Measurements from ENCODE around the gene PTH2.
A peak's percentile ranks its signal among the peaks of the same experiment; 100 is the strongest.

The PTH2 gene

DNA sequence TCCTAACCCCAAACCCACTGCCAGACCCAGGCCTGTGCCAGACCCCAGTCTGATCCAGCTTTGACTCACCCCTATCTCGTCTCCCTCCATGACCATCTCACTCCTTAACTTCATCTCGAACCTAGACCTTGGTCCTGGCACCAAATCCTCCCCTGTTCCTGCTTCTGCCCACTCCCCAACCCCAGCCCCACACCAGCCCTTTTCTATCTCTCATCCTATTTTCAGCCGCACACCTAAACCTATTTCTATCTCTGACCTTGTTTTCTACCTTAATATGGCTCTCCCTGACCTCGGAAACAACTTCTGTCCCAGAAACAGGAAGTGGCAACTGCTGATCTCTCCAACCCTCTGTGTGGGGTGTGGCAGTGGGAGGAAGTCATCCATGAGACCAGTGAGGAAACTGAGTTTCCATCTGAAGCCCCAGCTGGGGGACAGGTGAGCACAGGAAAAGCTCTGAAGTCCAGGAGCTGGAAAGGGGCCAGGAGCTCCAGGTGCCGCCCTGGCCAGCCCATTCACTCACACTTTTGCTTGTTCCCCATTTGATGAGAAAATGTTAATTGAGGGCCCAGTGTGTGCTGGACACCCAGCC, 13.7 kb downstream of the PTH2 start:
- no peak for DNase-seq (ENCODE audit: low read depth)

DNA sequence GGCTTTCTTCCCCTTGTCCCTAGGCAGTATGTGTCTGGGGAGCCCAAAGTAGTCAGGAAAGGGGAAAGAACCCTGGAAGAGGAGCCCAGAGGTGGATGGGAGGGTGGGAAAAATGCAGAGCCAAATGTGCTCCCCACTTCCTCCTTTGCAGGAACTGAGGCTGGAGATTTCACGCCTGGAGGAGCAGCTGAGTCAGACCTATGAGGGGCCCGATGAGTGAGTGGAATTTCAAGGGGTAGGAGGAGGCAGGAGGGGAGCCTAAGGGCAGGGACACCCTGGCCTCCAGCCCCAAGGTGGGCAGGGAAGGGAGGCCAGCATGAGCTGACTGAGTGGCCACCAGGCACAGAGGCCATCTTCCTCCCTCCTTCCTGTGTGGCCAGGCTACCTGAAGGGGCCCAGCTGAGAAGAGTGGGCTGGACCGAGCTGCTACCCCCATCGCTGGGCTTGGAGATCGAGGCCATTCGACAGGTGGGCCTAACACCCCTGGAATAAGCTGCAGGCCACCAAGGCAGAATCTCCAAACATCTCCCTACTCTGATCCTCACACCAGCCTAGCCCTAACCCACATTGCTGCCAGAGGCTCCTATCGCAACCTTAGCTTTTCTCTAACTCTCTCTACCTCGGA, 14.3 kb downstream of the PTH2 start:
- no peak for DNase-seq (ENCODE audit: low read depth)

DNA sequence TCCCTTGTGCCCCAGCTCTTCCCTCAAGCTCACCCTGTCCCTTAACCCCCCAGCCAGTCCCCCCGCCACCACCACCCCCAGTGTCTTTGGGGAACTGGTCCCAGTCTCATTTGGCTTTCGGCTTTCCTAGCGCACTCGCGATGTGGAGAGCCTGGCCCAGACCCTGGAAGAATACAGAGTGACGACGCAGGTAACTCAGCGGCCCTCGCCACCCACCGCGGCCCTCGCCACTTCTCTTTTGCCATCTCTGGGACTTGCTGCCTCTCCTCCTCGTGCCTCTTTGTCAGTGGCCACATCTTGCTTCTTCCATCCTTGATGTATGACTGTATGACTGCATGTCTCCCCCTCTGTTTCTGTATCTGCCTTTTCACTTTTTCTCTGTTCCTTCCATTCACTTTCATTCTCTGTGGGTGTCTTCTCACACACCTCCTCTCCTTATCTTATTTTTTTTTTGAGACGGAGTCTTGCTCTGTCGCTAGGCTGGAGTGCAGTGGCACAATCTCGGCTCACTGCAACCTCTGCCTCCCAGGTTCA, 15.7 kb downstream of the PTH2 start:
- DNase-seq (ENCODE audit: low read depth) = no peak

DNA sequence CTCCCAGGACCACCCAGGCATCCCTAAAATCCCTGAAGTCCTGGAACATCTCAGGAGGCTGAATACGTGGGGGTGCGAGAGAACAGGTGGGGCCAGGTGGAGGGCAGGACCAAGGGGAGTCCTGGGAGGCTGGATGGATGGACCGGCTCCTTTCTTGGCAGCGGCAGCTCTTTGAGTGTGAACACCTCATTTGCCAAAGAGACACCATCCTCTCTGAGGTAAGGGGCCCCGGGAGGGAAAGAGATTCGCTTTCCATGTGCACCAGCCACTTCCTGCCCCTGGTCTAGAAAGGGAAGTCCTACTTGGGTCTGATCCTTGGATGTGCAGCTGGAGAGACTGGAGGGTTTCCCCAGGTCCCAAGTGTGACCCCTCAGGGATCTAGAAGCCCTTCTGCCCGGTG, 16.2 kb downstream of the PTH2 start:
- DNase-seq (ENCODE audit: low read depth) = no peak

DNA sequence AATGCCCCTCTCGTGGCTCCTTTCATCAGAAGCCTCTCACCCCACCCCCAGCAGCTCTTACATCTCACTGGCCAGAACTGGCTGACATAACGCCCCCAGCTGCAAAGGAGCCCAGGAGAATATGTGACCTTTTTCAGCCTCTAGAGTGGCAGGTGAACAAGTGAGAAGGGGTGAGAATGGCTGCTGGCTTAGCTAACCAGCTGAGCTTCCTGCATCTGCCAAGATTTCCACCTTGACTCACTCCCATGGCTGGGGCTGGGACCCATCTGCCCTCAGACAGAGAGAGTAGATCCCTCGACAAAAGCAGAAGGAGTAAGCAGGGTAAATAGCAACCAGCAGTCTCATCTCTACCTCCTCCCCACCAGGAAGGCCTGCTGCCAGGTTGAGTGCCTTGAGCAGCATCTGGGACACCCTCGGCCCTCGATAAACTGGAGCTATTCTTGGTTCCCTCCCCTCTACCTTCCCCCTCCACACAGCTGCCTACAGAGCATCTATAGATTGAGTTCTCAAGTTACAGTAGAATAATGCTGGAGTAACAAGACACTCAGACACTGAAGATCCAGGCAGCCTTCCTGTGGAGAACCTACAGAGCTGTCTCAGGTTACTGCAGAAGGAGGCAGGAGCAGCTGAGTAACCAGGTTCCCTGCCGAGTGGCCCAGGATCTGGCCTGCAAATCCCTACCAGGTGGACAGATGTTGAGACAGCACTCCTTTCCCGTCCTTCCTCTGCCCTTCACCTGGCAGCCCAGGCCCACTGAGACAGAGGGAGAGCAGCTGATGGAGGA, 19.6 kb downstream of the PTH2 start:
- DNase-seq (ENCODE audit: low read depth) = no peak

DNA sequence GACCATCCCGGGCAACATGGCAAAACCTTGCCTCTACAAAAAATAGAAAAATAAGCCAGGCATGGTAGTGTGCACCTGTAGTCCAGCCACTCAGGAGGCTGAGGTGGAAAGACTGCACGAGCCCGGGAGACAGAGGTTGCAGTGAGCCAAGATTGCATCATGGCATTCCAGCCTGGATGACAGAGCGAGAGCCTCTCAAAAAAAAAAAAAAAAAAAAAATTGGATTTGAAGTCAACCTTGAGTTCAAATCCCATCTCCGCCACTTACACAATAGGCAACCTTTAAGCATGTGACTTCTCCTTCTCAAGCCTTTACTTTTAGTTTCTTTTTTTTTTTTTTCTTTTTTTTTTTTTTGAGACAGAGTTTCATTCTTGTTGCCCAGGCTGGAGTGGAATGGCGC, 23.2 kb downstream of the PTH2 start:
- no peak for DNase-seq (ENCODE audit: low read depth)

DNA sequence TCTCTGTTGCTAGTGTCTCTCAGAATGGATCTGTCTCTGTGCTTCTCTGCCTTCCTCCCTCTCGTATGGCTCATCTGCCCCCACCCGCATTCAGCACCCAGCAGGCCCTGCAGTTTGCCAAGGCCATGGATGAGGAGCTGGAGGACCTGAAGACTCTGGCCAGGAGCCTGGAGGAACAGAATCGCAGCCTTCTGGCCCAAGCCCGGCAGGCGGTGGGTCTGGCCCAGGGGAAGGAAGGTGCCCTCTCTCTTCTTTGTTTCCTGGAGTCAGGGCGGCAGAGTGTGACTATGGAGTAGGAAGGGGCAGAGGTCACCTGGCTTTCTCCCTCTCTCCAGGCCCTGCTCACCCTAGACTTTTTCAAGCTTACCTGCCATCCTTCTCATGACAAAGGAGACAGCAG, 24.3 kb downstream of the PTH2 start:
- DNase-seq (ENCODE audit: low read depth) = no peak

DNA sequence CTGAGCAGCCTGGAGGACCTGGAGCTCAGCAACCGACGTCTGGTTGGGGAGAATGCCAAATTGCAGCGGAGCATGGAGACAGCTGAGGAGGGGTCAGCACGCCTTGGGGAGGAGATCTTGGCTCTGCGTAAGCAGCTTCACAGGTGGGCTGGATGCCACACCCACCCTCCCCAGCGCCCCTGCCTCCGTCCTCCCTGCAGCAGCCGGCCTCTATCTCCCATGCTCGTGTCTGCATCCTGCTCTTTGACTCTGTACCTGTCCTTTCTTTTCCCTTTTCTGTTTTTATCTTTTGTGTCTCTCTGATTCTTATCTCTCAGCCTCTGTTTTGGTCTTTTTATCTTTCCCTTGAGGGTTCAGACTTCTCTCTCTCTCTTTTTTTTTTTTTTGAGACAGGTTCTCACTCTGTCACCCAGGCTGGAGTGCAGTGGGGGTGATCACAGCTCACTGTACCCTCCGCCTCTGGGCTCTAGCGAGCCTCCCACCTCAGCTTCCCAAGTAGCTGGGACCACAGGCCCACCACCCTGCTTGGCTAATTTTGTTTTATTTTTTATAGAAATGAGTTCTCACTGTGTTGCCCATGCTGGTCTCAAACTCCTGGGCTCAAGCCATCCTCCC, 25.1 kb downstream of the PTH2 start:
- DNase-seq (ENCODE audit: low read depth) = no peak

DNA sequence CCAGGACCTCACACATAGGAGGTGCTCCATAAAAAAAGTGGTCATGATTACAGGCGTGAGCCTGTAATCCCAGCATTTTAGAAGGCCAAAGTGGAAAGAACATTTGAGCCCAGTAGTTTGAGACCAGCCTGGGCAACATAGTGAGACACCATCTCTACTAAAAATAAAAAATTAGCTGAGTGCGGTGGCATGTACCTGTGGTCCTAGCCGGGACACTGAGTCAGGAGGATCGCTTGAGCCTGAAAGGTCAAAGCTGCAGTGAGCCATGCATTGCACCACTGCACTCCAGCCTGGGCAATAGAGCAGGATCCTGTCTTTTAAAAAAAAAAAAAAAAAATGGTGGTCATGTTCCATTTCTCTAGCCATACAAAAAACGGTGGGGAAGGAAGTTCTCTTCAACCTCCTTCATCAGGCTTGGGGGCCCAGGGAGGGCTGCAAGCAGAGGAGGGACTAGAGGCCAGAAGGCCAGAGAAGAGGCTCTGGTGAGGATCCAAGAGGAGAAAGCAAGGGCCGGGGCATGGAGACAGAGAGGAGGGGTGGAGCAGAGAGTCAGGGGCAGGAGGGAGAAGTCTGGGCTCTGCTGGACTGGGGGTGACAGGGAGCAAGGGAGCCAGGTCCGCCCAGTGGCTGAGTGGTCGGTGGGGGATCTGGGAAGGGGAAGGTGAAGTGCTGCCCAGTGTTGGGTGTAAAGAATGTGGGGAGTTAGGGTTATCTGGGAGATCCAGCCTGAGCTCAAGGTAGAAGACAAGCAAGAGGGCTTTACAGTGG, 26.3 kb downstream of the PTH2 start:
- DNase-seq (ENCODE audit: low read depth) = no peak

DNA sequence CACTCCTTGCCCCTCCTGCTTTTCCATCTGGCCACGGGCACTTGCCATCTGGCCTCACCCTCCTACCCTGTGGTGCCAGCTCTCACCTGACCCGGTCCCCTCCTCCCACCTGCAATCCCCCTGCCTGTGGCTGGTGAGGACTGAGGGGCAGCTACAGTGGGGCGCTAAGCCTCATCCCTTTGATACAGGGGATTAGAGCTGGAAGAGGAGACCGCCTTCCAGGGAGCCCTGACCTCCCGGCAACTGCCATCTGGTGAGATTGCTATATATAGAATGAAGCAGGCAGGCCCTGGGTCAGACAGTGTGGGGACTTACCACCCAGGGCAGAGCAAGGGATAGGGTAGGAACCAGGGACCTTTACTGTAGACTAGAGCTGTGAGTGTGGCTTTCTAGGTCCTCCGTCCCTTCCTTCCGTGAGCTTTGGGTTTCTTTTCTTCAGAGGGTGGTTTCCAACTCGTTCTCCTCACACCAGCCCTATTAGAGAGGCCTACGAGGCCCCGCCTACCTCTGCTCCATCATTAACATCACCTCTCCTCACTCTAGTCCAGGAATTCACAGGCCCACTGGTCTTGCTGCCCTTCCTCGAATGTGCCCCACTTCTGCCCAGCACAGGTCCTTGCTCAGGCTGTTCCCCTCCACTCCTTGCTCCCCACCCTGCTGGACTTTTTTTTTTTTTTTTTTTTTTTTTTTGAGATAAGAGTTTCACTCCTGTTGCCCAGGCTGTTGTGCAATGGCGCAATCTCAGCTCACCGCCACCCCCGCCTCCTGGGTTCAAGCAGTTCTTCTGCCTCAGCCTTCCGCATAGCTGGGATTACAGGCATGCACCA, 27.4 kb downstream of the PTH2 start:
- DNase-seq (ENCODE audit: low read depth) = no peak

DNA sequence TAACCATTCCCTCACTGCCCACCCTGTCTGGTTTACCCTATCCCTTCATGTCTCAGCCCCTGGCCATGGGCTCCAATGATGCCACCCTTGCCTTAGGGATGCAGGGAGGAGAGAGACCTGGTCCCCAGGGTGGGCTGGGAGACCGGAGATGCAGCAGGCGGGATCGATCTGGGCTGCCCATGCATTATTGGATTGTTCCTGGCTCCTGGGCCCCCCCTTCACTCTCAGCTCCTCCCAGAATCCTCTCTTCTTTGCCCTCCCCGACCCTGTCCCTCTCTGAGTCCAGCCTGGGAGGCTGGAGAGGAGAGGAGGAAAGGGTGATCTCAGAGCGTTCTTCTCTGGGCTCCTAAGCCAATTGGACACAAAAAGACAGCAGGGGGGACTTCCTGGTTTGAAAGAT, 29.4 kb downstream of the PTH2 start:
- DNase-seq (ENCODE audit: low read depth) = no peak

DNA sequence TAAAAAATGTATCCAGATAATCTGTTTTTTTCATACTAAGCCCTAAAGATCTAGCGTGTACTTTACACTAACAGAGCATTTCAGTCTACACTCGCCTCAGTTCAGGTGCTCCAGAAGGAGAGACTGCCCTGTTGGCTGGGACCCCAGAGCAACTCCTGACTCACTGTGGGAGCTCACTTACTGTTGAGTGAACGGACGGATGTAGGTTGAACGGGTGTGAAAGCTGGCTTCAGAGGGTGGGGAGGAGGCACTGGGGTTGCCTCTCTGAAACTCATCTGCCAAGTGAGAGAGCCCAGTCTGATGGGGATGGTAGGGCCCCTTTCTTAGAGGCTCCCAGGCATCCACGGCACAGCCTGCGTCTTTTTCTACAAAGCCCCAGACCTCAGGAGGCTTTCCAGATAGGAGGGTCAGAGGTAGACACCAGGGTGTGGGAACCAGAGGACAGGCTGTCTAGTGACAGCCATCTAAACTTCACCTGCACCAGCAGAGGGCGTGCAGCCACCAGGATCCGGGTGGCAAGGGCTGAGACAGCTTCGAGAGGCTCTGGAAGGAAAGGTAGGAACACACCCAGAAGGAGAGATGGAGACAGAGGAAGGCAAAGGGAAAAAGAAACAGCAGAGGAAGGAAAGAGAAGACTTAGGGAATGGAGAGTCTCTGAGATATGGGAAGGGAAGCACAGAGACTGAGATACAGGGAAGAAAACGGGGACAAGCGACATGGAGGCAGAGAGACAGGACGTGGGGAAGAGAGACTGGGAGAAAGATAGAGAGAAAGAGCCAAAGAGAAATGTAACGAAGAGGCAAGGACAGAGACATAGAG, 31.5 kb downstream of the PTH2 start:
- peak; percentile 67 for DNase-seq (ENCODE audit: low read depth)

DNA sequence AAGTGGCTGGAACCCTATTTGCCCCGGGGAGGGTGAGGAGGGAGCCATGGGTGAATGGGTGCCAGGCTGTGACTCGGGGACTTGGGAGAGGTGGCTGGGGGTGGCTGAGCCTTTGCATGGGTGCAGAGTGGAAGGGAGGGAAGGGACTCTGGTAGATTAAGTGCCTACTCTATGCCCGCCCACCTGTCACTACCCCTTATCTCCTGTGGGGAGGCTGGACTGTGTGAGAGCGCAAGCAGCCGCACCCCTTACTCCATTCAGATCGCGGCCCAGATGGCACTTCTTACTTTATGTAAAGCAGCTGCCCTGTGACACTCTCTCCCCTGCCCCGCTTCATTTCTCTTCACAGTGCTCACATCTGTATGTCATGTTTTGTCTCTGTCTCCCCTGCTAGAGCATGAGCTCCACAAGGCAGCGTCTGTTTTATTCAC, 32.3 kb downstream of the PTH2 start:
- no peak for DNase-seq (ENCODE audit: low read depth)

DNA sequence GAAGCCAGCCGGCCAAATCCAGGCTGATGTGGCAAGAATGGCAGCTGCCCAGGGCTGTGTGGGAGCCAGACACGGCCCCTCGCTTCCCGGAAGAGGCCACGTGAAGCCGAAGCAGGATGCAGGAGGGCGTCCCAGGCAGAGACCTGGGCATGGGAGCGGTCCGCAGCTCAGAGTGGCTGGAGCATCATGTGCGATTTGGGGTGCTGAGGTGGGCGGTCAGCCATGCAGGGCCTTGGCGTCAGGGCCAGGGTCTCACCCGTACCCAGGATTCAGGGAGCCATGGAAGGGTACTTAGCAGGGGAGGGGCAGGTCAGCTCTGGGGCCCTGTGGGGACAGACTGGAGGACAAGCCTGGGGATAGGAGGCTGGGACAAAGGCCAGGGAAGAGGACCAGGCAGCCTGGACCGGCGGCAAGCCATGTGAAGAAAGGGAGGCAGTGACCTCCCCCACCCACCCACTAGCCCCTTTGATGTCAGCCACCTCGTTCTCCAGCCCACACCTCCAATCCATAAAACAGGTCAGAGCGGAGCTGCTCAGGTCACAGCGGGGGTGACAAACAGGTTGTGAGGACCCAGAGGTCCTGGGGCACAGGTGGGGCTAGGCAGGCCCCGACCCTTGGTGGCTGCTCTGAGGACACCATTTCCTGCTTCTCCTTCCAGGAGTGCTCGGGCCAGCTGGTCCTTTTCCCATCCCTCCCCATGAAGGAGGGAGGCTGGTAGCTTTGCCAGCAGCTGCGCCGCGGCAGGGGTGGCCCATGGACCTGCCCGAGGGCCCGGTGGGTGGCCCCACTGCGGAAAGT, 32.9 kb downstream of the PTH2 start:
- DNase-seq (ENCODE audit: low read depth) = no peak

DNA sequence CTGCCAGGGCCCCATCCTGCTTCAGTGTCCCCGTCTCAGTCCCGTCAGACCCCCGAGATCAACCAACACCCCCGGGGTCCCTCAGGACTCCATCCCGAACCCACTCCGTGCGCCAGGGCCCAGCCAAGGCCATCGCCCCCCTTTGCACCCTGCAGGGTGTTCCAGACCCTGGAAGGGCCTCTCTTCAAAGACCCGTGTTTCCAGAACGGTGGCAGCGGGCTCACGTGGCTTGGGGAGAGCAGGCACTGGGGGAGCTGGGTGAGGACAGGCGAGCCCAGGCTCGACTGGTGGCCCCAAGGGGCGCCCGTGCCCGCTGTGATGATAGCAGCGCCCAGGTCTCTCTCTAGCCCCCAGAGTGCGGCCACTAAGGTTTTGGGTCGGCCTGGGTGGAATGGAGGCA, 33.8 kb downstream of the PTH2 start:
- DNase-seq (ENCODE audit: low read depth) = no peak

DNA sequence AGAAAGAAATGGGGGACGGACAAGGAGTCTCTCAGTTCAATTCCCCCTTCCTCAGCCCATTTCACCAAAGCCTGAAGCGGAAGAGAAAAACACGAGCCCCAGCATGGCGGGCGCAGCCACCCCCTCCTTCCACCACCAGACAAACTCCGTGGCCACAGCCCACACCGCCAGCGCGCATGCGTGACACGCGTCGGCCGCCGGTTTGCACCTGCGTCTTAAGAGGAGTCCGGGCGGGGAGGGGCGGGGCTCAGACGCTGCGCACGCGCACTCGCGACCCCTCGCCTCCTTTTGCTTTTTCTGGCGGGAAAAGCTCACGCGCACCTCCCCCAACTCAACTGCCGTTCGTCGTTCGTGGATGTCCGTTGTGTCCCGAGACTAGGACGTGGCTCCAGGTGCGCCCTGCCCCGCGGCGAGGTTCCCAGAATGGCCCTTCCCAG, 35.3 kb downstream of the PTH2 start, which contains the start of gene KASH5:
Gene KASH5 (plus strand): TSS at position 314 of the 437 bp plus-strand sequence. CDS start 2,635 bp downstream, outside the sequence.
- DNase-seq (ENCODE audit: low read depth) = peak; percentile 88

DNA sequence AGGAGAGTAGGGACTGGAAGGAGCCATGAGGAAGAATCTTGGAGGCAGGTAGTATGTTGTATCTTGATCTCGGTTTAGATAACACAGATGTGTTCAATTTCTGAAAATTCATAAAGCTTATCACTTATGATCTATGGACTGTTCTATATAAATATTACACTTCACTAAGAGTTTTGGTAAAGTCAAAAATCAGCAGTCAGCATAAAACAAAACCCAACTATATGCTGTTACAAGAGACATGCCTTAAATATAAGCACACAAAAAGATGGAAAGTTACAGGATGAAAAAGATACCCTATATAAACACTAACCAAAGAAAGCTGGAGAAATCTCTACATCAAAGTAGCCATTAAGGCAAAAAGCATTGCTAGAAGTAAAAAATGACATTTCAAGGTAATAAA, 39.6 kb downstream of the PTH2 start:
- no peak for DNase-seq (ENCODE audit: low read depth)

DNA sequence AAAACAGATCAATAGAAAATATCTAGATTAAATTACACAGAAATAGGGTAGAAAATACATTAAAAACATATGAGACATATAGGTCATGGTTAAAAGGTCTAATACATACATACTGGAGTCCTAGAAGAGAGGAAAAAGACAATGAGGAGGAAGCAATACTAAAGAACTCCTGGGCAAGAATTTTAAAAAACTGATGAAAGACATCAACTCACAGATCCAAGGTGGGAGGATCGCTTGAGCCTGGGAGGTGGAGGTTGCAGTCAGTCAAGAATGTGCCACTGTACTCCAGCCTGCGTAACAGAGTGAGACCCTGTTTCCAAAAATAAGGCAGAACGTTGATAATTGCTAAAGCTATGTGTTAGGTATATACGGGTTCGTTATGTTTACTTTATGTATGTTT, 40.6 kb downstream of the PTH2 start:
- DNase-seq (ENCODE audit: low read depth) = no peak

DNA sequence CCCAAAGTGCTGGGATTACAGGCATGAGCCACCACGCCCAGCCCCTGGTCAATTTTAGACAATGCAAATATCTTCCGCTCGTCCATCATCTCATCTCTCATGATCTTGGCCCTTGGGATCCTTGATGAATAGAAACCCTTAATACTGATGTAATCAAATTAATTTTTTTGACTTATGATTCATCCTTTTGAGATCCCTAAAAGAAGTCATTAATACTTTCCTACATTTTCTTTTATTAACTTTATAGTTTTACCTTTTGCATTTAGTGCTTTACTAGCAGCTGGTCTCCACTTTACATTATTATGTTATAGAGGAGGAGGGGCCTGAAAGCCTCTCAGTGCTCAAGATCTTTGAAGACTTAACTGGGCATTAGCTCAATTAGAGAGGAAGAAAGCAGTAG, 42.9 kb downstream of the PTH2 start:
- no peak for DNase-seq (ENCODE audit: low read depth)

Data from activated T-cell treated with anti-CD3 and anti-CD28 coated beads for 48 hours (primary cell).